AG09319 (cell line): ENCODE measurements around the gene HIVEP2.
A peak's percentile ranks its signal among the peaks of the same experiment; 100 is the strongest.

Source experiments
- DNase-seq: peaks from one replicate; pipeline ENCODE4 v3.0.0-alpha.2; 2010; ENCODE audit warnings: low read depth; ENCODE audit errors: extremely low read depth
- TF ChIP-seq, protein P1 (sequence below): IDR thresholded peaks from 2 replicates; pipeline ENCODE4 v1.5.1; 2011; ENCODE audit warnings: low read depth, mild to moderate bottlenecking, inconsistent platforms, low read length, moderate library complexity

The HIVEP2 gene

DNA sequence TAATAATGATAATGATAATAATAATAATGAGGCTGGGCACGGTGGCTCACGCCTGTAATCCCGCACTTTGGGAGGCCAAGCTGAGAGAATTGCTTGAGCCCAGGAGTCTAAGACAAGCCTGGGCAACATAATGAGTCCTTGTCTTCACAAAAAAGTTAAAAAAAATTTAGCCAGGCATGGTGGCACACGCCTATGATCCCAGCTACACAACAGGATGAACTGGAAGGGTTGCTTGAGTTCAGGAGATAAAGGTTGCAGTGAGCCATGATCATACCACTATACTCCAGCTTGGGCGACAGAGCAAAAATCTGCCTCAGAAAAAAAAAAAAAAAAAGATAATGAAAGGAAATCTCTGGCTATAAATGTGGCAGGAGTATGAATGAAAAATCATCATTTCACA is 213.4 kb downstream of the HIVEP2 start:
- TF ChIP-seq, protein P1, sequence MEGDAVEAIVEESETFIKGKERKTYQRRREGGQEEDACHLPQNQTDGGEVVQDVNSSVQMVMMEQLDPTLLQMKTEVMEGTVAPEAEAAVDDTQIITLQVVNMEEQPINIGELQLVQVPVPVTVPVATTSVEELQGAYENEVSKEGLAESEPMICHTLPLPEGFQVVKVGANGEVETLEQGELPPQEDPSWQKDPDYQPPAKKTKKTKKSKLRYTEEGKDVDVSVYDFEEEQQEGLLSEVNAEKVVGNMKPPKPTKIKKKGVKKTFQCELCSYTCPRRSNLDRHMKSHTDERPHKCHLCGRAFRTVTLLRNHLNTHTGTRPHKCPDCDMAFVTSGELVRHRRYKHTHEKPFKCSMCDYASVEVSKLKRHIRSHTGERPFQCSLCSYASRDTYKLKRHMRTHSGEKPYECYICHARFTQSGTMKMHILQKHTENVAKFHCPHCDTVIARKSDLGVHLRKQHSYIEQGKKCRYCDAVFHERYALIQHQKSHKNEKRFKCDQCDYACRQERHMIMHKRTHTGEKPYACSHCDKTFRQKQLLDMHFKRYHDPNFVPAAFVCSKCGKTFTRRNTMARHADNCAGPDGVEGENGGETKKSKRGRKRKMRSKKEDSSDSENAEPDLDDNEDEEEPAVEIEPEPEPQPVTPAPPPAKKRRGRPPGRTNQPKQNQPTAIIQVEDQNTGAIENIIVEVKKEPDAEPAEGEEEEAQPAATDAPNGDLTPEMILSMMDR = no peak
- no peak for DNase-seq

DNA sequence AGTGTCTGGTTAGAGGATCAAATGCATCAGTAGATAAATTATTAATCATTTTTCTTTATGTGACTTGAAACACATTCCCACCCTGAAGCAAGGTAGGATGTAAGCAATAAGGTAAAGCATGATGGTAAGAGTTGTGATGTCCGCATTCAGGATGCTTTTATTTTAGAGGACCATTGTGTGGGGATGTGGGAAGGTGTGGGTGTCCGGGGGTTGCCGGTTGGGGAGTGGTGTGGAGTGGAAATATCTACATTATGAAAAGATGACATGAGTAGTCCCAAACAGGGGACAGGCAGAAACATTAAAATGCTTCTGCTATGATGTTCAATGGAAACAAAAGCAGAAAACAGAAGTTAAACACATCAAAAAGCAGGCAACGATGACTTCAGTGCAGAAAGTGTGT is 215.4 kb downstream of the HIVEP2 start:
- DNase-seq = no peak
- TF ChIP-seq, protein P1 = no peak

DNA sequence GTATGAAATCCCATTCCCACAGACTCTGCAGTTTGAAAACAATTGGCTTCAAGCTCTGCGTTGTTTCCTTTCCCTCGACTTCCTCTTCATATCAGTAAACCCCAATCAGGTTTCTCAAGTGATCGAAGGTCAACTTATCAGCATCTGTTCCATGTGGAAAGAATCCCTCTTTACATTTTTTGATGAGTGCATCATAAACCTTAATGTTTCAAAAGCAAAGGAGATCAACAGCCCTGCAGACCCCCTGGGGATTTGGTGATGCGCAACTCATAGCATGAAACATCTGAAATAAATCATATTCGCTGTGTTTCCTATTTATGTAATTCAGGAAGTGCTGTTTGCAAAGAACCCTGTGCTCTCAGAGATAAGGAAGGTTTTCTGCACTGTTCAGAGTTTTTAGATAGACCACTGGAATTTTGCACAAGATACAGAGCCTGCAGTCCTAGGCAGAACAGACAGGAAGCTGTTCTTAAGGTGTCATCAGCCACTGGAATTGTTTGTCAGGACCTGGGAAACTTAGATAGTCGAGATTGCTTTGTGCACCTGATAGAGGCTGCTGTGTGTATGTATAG is 216.0 kb downstream of the HIVEP2 start:
- DNase-seq = peak; percentile 29
- TF ChIP-seq, protein P1 = no peak

DNA sequence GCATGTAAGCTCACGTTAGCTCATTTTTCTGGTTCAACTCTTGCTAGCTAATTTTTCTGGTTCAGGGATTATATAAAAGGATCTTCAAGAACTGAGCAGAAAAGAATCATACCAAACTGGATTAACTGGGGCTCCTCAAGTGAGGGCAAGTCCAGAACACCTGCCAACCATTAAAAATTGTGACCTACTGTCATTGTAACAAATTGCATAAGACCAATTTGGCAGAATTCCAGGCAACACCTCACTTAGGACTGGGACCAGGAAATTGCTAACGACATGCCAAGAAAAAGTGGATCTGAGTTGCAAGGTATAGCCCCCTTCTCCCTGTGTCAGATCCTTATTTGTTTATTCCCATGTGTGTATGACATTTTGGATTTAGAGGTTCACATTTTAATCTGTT is 216.6 kb downstream of the HIVEP2 start:
- no peak for DNase-seq
- TF ChIP-seq, protein P1 = no peak

DNA sequence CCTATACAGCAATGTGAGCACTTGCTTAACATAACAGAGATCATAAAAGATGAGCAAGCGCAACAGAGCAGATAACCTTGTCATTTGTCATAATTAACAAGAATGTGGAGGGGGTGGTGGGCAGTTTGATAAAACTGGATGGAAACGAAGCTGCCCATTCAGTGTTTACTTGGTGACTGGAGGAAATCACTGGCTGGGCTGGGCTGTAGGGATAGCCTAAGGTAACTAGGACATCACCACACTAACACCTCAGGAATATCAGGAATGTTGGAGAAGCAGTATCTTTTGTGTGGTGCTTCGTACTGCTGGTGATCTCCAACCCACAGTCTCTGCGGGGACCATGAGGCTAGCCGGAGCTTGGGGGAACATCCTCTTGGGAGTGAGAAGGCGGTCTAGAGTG is 218.4 kb downstream of the HIVEP2 start:
- TF ChIP-seq, protein P1 = no peak
- DNase-seq = no peak

DNA sequence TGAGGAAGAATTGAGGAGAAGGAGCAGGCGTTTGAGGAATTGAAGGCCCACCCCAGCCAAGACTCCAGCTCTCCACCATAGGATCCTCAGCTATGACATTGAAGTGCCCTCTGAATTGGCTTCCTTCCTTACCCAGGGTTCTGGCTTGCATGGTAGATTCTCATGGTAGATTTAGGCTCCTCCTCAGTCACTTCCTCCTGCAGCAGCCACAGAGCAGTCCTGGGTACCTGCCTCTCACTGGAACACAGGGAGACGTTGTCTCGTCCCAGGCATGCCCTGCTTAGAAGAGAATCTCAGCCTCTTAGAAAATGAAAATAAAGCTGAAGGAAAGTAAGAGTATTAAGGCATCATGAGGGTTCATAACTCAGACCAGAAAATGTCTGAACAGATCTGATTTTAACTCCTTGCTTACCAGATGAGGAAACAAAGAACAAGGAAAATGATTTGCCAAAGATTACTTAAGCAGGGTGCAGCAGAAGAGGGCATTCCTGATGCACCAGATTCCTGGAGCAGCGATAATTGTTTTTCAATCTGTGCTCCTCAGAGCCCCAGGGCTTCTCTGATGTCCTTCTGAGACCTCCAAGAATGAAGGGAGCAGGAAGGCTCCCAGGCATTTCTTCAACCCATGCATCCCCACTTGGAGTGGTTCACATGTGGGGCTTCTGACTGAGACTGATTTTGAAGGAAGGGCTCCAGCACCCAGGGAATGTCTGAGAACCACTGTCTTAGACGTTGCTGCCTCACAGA is 219.8 kb downstream of the HIVEP2 start:
- no peak for DNase-seq
- TF ChIP-seq, protein P1 = no peak

DNA sequence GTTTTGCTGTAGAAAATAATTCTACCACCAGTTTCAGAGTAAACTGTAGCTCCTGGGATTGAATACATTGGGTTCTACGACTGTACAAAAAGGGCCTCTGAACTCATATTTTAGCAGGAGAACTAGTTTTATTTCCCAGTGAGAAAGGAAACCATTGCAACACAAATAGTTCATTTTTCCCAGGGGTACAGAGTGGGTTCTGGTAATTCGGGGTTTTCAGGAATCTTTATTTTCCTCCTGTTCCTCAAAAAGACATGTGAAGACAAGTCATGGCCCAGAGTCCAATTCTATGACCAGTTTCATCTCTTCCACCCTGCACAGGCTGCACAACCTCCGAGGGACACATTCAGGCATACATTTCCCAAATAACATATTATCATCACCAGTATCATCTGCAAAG is 222.1 kb downstream of the HIVEP2 start:
- no peak for DNase-seq

More for the DNA sequence above, 222.1 kb downstream of the HIVEP2 start:
- TF ChIP-seq, protein P1 = no peak
